Fibroblast of the aortic adventitia (primary cell): ENCODE measurements around the gene DPM2. TPM values are rescaled to one million over a fixed set of nuclear protein-coding genes. Genes with fewer than 3 reads are reported as not detected.

Experiments
- DNase-seq: peaks from one replicate; pipeline ENCODE4 v3.0.0-alpha.2; 2010; ENCODE audit warnings: low read depth
- H3K4me3 ChIP-seq: 2 replicates; pipeline ENCODE4 v1.5.1; 2011; ENCODE audit warnings: low read depth, mild to moderate bottlenecking, control low read depth, low read length, moderate library complexity
- CTCF ChIP-seq: IDR thresholded peaks from 2 replicates; pipeline ENCODE4 v1.5.1; 2011; ENCODE audit warnings: mild to moderate bottlenecking, low read length, control low read depth, inconsistent platforms; ENCODE audit not compliant: insufficient read depth
- total RNA-seq: library from RNA; depleted of rRNA; stranded (reverse); fragments of >200 nt; gene quantifications from 2 replicates; pipeline ENCODE4 v1.2.3, GENCODE V29; 2012; ENCODE audit warnings: low replicate concordance

The DPM2 gene
- total RNA-seq, 1 donor, result 19.9 TPM

GRCh38 chr9:127927201-127927987 is 10.3 kb downstream of the DPM2 start:
- H3K4me3 ChIP-seq, result no peak overlapping the region
- DNase-seq, result no peak
- TF ChIP-seq CTCF, result no peak

- H3K4me3 ChIP-seq, result no peak overlapping the region
- no peak for TF ChIP-seq CTCF
- DNase-seq, result no peak
Measured at GRCh38 chr9:127926906-127927200, 10.8 kb downstream of the DPM2 start.

GRCh38 chr9:127925959-127926905 is 11.4 kb downstream of the DPM2 start:
- H3K4me3 ChIP-seq, result no peak overlapping the region
- DNase-seq, result no peak
- TF ChIP-seq CTCF, result no peak

GRCh38 chr9:127924736-127925444 is 12.8 kb downstream of the DPM2 start:
- no peak for TF ChIP-seq CTCF
- no peak for DNase-seq

GRCh38 chr9:127923771-127924170 is 13.9 kb downstream of the DPM2 start:
- DNase-seq, result peak; percentile 87
- no peak overlapping the region for H3K4me3 ChIP-seq
- no peak for TF ChIP-seq CTCF

More at GRCh38 chr9:127924736-127925444, 12.8 kb downstream of the DPM2 start:
- H3K4me3 ChIP-seq, result no peak overlapping the region

GRCh38 chr9:127923046-127923445 is 14.6 kb downstream of the DPM2 start:
- no peak for TF ChIP-seq CTCF
- H3K4me3 ChIP-seq, result no peak overlapping the region
- DNase-seq, result no peak
